NOMO-1 treated with dmso at 0.1 percent for 144 hours (cell line): ENCODE results near the gene BRME1.
"Not testable (repeated sequence)": the region's sequence is repeated elsewhere in the genome, so short reads cannot be mapped to it uniquely, and the experiment has no call there.

Source experiments
- DNase-seq: peaks from one replicate; lab custom pipeline; 2025; ENCODE audit not compliant: unreplicated experiment; lab: John Stamatoyannopoulos, UW

The BRME1 gene

GRCh38 chr19:13868663-13869062, 37.3 kb downstream of the BRME1 start:
- DNase-seq = no peak

- no peak for DNase-seq
Observed at GRCh38 chr19:13866463-13867046, 39.4 kb downstream of the BRME1 start.

DNA sequence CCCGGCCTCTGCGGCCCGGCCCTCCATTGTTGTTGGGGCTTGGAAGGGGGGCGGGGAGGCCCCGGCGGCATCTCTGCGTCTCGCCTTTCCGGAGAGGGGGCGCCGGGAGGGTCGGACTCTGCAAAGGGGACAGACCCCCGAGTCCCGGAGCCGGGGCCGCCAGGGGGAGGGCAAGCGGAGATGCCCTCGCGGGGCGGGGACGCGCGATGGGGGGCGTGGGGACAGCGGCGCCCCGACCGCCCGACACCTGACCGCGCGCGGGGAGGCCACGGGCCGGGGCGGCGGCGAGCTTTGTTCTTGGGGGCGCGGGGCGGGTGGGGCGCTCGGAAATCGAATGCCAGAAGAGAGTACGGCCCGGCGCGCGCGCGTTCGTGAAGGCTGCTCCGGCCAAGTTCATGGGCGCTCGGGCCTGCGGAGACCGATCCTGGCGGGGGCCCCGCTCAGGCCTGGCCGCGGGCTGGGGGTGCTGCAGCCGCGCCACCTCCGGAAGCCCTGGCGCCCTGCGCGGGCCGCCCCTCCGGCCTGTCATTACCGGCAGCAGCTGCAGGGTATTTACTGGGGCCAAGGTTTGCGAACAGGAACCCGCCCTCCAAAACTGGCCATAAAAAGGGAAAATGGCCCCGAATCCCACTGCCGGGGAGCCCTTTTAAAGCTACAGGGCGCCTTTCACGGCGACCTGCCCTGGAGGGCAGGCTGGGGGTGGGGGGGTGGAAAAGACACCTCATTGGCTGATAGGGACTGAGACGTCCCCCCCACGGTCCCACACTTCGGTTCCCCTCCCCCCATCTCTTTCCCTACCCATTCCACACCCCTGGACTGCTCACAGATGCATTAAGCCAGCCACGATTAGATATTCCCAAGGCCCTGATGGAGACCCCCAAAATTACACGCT, 40.1 kb downstream of the BRME1 start:
- no peak for DNase-seq

DNA sequence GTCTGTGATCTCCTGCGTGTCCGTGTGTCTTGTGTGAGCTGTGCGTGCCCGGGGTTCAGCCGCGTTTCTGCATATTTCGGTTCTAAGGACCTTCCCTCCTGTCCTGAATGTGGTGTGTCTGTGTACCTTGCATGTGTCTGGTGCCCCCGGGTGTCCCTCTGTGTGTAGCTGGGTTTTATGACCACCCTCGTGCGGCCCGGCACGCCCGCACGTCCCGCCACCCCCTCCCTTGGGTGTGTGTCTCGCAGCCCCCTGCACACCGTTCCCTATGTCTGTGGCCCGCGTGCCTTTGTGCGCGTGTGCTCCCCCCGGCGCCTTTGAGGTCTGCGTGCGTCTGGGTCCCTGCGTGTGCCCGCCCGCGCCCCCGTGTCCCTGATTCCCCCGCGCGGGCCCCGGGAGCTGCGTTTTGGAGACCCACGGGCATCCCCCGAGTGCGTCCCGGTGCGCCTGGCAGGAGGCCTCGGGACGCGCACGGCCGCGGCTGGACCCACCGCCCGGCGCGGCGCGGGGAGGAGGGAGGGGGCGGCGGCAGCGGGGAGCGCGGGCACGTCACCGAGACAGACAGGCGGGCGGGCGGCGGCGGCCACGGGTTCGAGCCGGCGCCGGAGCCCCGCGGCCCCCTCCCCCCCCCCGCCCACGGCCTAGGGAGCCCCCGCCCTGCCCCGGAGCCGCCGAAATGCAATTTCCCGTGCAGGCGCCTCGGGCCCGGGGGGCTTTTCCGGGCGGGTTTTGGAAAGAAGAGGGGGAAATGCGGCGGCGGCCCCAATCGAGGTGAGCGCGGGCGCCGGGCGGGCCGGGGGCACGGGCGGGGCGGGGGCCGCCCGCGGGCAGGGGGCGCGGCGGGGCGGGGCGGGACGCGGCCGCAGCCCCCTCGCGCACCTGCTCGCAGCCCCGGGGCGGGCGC, 41.0 kb downstream of the BRME1 start:
- no peak for DNase-seq

- no peak for DNase-seq
Observed at GRCh38 chr19:13864046-13864666, 41.8 kb downstream of the BRME1 start.

DNA sequence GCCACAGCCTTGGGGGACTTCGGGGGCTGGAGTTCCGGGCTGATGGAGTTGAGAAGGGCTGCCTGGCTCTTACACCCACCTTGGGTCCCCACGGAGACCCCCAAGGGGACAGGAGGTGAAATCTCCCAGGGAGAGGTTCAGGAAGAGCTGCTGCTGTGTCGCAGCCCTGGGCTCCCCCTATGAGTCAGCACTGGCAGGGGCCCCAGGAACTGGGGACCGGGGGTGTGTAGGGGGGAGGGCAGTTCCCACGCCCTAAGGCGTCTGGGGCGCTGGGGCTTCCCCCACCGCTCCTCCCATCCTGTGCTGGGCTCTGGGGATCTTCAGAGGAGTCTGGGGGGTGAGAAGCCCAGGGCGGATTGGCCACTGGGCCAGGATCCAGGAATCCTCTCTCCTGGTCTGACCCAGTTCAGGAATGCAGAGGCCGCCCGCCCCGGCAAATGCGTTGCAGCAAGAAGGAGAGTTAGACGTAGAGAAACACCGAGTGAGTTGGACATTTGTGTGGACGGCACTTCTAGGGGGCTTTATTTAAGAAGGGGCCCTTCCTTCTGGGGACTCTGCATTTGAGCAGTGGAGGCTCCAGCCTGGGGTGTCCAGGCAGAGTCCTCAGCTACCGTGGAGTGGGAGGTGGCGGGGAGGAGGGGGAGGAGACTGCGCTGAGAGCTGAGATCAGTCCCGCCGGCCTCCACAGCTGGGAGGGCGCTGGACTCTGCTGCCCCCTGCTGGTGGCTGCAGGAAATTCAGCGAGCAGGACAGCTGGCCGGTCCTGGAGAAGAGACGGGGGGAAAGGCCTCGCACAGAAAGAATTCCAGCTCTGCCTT, 44.0 kb downstream of the BRME1 start:
- peak; percentile 68 for DNase-seq

DNA sequence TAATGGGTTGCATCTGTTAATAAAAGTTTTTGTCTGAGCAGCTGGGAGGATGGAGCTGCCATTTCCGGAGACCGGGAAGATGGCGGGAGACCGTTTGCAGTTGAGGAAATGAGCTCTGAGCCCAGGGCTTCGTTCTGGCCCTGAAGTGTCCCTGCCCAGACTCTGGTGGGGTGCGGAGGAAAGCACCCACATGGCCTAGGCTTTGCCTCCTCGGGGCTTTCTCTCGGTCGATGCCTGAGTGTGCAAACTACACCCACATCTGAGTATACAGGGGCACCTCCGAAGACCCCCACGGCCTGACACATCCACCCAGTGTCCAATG, 44.6 kb downstream of the BRME1 start:
- no peak for DNase-seq

GRCh38 chr19:13860679-13861391, 45.1 kb downstream of the BRME1 start:
- DNase-seq = no peak

GRCh38 chr19:13859361-13859880, 46.5 kb downstream of the BRME1 start:
- DNase-seq = no peak

DNA sequence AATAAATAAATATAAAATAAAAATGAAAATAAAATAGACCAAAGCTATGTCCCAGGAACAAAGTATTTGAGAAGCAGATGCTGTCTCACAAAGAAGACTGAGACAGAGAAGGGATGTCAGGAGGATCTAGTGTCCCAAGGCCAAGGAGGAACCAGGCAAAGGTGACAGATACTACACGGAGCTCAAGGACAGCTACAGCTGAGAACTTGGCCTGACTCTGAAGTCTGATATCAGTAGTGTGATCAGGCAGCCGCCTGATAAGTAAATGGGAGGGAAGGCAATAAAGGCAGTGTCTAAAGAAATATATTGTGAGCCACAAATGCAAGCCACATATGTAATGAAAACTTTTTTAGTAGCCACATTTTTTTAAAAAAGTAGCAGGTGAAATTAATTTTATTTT, 49.4 kb downstream of the BRME1 start:
- no peak for DNase-seq

DNA sequence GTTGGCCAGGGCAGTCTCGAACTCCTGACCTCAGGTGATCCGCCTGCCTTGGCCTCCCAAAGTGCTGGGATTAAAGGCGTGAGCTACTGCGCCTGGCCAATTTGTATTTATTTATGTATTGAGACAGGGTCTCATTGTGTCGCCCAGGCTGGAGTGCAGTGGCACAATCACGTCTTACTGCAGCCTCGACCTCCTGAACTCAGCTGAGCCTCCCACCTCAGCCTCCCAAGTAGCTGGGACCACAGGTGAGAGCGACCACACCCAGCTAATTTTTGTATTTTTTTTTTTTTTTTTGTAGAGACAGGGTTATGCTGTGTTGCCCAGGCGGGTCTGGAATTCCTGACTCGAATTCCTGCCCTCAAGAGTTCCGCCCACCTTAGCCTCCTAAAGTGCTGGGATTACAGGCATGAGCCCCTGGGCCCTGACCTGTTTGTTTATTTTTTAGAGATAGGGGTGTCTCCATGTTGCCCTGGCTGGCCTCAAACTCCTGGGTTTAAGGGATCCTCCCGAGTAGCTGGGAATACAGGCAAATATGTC, 53.7 kb downstream of the BRME1 start:
- not testable (repeated sequence) for DNase-seq

DNA sequence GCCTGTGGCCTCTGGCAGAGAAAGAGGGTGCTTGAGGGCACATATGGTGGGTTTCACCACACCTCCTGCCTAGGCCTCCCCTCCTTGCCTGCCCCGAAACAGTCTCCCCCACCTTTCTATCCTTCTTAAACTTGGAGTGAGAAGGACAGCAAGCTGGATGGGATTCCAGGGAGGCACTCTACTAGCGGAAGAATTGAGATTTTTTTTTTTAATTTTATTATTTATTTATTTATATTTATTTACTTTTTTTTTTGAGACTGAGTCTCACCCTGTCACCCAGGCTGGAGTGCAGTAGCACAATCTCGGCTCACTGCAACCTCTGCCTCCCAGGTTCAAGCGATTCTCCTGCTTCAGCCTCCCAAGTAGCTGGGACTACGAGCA, 54.2 kb downstream of the BRME1 start:
- not testable (repeated sequence) for DNase-seq

DNA sequence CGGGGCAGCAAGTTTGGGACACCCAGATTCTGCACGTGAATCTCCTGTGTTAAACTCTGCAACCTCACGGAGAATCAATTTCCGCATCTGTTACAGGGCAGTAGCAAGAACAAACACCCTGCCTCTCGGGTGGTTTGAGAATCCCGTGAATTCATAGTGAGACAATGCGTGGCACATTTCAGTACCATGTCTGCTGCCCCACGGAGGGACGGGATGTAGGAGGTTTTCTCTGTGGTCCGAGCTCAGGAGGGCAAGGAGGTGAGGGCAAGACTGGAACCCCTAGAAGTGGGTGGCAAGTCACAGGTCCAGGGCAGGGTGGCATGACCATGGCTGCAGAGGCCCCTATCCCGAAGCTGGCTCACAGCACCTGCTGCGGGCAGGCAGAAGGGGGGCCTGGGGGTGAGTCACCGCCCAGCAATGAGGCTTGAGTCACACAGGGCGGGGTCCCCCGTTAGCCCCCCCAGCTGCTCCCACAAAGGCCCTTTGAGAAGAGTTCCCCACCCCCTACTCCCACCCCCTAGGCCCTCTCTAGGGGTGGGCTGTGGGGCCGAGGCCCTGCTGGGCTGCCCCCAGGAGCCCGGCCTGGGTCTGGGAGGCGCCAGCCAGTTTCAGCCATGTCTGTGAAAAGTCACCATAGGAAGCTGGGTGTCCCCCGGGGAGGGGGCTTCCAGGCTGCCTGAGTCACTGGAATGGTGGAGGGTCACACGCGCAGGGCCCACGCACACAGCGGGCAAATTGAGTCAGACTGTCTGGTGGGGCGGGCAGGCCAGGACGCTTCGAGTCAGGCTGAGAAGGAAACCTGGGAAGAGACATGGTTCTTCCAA, 54.8 kb downstream of the BRME1 start:
- peak; percentile 54 for DNase-seq

GRCh38 chr19:13849991-13850909, 55.7 kb downstream of the BRME1 start:
- DNase-seq = peak; percentile 39

DNA sequence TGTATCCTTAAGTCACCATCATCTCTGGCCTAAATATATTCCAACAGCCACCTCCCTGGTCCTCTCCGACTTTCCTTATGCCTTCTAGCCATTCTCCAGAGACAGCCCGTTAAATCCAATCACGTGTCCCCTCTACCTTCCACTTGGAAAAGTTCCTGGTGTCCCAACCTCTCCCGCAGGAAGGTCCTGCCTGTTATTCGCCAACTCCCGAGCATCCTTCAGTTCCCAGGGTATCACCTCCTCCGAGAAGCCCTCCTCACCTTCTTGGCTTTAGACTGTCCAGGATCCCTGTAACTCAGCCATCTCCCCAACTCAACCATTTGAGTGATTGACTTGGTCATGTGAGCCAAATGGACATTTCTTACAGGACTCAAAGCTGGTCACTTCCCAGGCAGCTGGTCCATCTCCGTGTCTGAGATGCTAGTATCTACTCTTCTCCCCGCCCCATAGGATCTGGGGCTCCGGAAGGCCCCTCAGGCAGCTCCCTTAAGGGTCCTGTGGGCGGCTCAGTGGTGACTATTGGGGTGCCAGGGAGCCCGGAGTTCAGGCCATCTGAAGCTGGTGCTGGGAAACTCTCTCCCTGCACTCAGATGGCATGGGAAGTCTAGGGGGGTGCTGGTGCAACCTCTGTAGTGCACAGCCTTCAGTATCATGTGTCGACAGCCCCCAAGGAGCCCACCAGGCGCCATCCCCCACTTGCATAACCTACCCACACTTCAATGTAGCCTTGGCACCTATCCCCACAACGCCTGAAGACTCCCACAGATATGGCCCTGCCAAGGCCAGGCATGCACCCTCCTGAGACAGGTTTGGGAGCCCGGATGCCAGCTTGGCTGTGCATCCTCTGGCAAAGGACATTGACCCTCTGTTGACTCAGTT, 56.9 kb downstream of the BRME1 start:
- no peak for DNase-seq

GRCh38 chr19:13848340-13848677, 57.6 kb downstream of the BRME1 start:
- no peak for DNase-seq
